HuH-7 (cell line): Measurements from ENCODE around the gene LCOR.
"Not testable (repeated sequence)": the region's sequence is repeated elsewhere in the genome, so short reads cannot be mapped to it uniquely, and the experiment has no call there.

Experiments used
- DNase-seq: peaks from one replicate; pipeline ENCODE4 v3.0.0; 2011; ENCODE audit warnings: low spot score

LCOR gene

GRCh38 chr10:96935810-96936209 lies 103.7 kb downstream of the LCOR start:
- no peak for DNase-seq

- DNase-seq = not testable (repeated sequence)
These were observed 111.1 kb downstream of the LCOR start for GRCh38 chr10:96943161-96943560.

DNA sequence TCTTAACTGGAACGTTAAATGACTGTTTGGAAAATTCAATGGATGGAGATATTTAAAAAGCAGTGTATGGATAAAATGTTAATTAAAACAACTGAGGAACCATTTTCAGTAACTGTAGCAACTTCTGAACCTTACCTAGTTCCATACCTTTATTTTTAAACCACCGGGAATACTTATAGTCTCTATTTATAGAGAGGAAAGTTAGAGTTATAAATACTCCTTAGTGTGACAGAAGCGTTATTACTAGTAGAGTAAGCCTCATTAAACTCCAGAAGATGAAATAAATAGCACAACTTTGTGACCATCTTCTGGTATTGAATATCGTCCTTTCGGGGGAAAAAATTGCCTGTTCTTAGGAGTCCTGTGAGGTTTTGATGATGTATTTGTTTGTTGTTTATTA lies 114.9 kb downstream of the LCOR start:
- no peak for DNase-seq

- no peak for DNase-seq
These were observed 117.1 kb downstream of the LCOR start for GRCh38 chr10:96949039-96949683.

DNA sequence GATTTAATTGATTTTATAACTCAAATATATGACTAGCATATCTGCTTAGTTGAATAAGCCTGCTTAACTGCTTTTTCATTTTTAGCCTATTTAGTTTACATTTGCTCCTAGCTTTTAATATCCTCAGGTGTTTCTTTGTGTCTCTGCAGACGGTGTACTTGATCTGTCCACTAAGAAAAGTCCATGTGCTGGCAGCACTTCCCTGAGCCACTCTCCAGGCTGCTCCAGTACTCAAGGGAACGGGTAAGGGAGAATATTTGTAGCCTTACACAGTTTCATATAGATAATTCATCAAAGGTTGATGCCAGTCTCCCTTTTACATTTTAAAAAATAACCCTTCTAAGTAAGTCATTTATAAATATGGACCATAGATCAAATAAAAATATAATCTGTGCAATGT lies 119.9 kb downstream of the LCOR start:
- DNase-seq = no peak

- no peak for DNase-seq
These were observed 123.7 kb downstream of the LCOR start for GRCh38 chr10:96955794-96956193.

DNA sequence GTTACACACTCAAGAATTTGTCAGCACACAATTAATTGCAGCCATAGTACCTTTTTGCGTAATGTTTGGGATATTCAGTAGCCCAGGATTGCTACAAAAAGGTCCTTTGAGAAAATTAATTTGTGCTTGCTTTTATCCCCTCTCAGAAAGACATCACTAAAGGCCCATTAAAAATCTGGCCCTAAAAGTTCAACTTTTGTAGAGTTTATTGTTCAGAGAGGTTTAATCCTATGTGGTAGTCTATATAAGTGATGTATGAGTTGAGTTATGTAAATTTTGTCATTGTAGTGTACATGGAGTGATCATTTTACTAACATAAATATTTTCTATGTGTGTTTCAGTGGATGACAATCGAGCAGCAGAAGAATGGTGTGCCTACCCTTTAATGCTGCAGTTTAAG lies 126.0 kb downstream of the LCOR start:
- no peak for DNase-seq

- no peak for DNase-seq
These were observed 127.6 kb downstream of the LCOR start for GRCh38 chr10:96959733-96960132.

DNA sequence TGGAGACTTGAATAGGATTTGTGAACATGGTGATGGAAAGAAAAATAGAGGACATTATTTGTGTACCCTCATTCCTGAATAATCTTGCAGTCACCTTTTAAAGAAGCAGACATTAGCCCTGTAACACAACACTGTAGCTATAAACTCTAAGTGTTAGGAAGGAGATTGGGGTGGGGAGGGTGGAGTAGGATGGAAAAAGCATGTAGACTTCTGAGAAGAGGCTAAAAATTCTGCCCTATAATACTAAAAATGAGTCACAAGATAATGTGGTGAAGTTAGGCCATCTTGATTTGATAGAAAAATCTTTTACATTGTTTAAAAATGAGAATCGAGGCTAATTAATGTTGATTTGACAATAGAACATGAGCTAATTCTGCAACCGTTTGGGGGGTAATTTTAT lies 128.8 kb downstream of the LCOR start:
- no peak for DNase-seq

- no peak for DNase-seq
These were observed 132.0 kb downstream of the LCOR start for GRCh38 chr10:96964131-96964530.

DNA sequence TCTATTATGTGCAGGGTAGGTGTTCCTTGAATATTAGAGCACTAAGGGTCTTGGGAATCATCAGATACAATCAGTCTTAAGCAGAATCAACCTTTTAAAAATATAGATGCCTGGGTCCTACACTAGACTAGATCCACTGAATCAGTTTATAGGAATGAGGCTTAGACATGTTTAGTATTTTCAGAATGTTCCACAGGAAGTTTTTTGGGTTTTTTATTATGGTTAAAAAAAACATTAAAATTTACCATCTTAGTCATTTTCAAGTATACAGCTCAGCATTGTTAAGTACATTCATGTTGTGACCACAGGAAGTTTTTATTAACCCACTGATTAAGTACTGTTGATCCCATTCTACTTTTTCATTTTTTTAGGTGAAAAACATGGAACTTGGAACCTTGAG lies 135.7 kb downstream of the LCOR start:
- no peak for DNase-seq

DNA sequence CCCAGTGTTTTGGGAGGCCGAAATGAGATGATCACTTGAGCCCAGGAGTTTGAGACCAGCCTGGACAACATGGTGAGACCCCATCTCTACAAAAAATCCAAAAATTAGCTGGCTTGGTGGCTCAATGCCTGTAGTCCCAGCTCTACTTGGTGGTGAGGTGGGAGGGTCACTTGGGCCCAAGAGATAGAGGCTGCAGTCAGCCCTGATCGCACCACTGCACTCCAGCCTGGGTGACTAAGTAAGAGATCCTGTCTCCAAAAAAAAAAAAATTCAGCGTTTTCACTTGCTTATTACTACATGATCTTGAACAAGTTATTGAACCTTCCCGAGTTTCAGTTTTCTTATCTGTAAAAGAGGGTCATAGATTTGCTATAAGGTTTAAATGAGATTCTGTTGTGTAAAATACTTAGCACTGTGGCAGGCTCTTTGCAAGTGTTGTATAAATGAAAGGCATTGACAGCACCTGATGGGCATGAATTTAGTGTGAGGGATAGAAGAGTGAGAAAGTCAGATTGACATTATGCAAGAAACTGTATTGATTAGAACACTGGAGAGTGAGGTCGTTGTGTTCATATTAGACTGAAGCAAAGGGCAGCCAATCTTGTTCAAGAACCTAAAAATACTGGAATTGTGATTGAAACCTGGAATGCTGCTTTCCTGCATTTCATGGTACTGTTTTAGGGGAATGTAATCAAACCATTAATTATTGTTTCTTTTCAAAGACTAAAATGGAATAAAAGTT lies 136.8 kb downstream of the LCOR start:
- no peak for DNase-seq

DNA sequence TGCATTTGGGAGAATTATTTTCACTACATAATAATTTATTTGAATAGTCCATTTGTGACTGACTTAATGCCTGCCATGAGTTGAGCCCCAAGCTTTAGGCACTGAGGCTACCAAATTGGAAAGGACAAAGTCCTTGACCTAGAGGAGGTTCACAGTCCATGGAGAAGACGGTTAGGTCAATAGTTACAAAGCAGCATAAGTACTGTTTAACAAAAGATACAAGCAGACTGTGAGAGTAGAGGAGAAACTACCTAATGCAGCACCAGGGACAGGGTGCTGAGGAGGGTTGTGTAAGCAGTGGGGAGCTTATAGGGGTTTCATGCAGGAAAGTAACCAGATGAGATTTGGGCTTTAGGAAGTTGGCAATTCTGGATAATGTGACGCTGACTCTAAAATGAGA lies 139.2 kb downstream of the LCOR start:
- peak; percentile 17 for DNase-seq

DNA sequence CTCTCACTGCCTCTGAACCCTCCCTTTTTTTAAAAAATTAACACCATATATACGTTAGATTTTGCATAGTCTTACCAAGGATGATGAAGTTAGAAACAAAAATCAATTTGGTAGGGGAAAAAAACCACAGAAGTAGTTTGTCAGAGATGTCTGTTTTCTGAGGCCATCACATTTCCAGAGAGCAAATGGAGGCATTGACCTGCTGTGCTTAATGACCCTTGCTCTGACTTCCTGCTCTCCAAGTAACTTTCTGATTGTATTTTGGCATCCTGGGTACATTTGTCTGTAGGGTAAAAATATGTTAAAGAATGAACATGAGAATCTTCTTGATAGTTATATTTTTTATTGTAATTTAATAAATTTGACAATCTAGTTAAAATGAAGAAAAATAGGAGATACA lies 140.2 kb downstream of the LCOR start:
- DNase-seq = no peak

DNA sequence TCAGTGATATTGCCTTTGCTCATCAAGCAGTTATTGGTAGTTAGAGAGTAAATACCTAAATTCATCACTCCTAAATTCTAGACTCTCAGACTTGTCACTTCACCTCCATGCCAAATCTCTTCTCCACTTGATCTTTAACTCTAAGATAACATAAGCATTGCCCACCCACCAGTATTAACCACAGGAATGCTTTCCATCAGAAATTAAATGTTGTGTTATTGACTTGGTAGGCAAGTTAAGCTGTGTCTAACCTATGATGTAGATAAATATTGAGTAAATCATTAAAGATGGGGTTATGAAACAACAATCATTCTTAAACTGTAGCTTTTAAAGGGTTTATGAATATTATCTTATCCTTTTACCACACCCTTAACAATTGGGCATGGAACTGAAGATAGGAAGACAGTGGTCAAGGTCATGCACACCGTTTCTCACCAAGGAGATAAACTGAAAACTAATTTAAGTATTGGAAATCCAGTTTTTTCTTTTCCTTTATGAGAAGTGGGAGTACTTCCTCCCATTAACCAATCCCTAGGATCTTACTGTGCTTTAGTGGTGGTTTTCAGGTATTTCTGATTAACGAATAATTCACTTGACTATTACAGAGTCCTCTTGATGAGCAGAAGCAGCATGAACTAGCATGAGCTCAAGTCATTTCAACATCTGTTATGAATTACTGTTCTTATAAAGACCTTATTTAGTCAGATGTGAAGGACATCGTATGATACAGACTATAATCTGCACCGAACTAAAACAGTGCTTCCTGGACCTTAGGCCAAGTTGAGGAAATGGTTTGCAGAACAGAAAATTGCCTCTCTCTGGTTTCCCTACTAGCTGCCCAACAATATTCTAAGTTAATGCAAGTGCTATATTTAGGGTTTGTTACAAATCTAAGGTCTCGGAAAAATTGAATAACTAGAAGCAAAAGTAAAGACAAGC lies 142.0 kb downstream of the LCOR start:
- DNase-seq = no peak

GRCh38 chr10:96975136-96975535 lies 143.0 kb downstream of the LCOR start:
- DNase-seq = no peak

DNA sequence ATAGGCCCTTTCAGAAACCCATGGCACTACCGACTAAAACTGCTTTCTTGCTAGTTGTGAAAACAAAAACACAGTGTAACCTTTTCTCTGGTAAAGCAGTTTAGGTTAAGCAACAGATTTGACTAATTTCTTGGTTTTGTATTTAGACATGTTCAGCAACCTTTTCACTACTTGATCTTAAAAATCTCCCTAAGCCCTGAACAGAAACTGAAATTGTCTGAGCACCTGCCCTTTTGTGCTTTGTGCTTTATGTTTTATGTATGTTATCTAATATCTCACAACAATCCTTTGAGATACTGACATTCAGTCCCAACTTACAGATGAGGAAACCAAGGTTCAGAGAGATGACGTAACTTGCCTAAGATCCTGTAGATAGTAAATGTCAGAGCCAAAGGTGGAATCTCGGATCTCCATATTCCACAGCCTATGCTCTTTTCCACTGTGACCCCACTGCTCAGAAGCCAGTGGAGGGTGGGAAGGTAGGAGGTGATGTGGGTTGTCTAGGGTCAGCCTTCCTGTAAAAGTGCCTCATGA lies 146.6 kb downstream of the LCOR start:
- DNase-seq = no peak

- DNase-seq = no peak
These were observed 150.2 kb downstream of the LCOR start for GRCh38 chr10:96982149-96982930.

DNA sequence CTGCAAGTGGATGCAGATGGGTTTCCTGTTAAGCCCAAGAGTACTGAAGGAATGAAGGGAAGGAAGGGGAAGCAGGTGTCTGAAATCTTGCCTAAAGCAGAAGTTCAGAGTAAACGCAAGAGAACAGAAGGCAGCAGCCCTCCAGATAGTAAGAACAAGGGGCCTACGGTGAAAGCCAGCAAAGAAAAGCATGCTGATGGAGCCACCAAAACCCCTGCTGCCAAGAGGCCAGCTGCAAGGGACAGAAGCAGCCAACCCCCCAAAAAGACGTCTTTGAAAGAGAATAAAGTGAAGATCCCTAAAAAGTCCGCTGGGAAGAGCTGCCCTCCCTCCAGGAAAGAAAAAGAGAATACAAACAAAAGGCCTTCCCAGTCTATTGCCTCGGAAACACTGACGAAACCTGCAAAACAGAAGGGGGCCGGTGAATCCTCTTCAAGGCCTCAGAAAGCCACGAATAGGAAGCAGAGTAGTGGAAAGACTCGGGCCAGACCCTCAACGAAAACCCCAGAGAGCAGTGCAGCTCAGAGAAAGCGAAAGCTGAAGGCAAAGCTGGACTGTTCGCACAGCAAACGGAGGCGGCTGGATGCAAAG lies 152.5 kb downstream of the LCOR start:
- DNase-seq = no peak

- no peak for DNase-seq
These were observed 154.2 kb downstream of the LCOR start for GRCh38 chr10:96986200-96986856.
